C4-2B (cell line): ENCODE results near the gene SLC8B1.

Experiments
- H3K27ac ChIP-seq: fragments of 450-650 bp; 2 replicates; pipeline ENCODE4 v1.5.1; 2017
- CTCF ChIP-seq: fragments of 450-650 bp; conservative IDR thresholded peaks from 2 replicates; pipeline ENCODE4 v1.5.1; 2017; ENCODE audit warnings: mild to moderate bottlenecking
- ZFX ChIP-seq: fragments of 450-650 bp; IDR thresholded peaks from 2 replicates; pipeline ENCODE4 v1.6.1; 2017

SLC8B1 gene

GRCh38 chr12:113267621-113268020 is 67.3 kb downstream of the SLC8B1 start:
- no peak overlapping the region for H3K27ac ChIP-seq
- TF ChIP-seq ZFX (no peak), CTCF (no peak)

GRCh38 chr12:113266106-113266895 is 68.6 kb downstream of the SLC8B1 start:
- no peak for TF ChIP-seq CTCF
- no peak for TF ChIP-seq ZFX
- no peak overlapping the region for H3K27ac ChIP-seq

DNA sequence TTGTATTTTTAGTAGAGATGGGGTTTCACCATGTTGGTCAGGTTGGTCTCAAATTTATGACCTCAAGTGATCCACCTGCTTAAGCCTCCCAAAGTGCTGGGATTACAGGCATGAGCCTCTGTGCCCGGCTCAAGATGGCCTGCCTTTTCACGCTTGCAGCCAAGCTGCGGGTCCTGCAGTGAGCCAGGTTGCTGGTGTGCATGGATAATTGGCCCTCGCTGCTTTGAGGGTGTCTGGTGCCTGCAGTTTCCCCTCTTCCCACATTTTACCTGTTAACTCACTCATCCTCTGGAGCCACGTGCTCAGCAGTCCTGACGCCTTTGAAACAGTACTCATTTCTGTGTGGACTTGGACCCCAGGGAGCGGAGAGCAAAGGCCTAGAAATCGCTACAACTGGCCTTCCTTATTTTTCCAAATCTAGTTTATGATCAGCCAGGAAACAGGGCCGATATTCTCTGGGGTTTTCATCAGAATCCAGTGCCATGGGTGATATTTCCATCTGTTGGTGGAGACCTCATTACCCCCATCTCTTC is 71.4 kb downstream of the SLC8B1 start:
- no peak overlapping the region for H3K27ac ChIP-seq
- TF ChIP-seq ZFX (no peak), CTCF (no peak)

DNA sequence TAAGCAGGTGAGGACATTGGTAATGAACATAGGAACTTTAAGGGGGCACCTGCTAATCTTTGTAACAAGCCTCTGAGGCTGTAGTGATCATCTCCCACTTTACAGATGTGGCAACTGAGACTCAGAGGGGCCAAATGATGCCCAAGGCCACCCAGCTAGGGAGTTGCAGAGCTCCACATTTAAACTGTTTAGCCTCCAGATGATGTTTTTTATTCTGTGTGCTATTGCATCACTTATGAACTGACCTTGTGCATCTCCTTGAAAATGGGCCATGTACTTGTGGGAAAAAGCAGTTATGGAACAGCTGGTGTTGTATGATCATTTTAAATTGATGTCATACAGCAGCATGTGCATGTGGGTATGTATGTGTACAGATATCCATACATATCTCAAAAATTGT is 72.2 kb downstream of the SLC8B1 start:
- no peak overlapping the region for H3K27ac ChIP-seq
- no peak for TF ChIP-seq ZFX
- TF ChIP-seq CTCF = no peak

GRCh38 chr12:113261847-113262470 is 73.0 kb downstream of the SLC8B1 start:
- TF ChIP-seq CTCF (no peak), ZFX (no peak)
- no peak overlapping the region for H3K27ac ChIP-seq

DNA sequence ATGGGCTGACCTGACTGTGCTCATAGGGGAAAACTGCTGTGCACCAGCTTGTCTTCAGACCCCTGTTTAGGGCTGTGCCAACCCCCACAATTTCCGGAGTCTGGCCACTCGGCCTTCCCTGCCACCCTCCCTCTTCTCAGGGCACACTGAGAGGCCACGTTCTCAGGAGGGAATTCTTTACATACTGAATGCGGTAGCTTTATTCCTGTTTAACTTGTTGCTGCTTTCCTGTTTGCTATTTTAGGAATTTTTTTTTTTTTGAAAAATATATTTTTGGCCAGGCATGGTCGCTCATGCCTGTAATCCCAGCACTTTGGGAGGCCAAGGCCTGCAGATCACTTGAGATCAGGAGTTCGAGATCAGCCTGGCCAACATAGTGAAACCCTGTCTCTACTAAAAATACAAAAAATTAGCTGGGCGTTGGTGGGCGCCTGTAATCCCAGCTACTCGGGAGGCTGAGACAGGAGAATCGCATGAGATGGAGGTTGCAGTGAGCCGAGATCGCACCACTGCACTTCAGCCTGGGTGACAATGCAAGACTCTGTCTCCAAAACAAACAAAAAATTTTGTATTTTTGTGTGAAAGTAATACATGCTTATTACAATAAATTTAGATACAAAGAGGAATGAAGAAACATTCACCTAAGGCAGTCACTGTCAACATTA is 74.1 kb downstream of the SLC8B1 start:
- TF ChIP-seq ZFX (no peak), CTCF (no peak)
- no peak overlapping the region for H3K27ac ChIP-seq

GRCh38 chr12:113260127-113260526 is 74.8 kb downstream of the SLC8B1 start:
- no peak for TF ChIP-seq ZFX
- no peak for TF ChIP-seq CTCF
- no peak overlapping the region for H3K27ac ChIP-seq
